ENCODE measurements around the gene LCN10.
"Not testable (repeated sequence)": the region's sequence is repeated elsewhere in the genome, so short reads cannot be mapped to it uniquely, and the experiment has no call there.

DNA sequence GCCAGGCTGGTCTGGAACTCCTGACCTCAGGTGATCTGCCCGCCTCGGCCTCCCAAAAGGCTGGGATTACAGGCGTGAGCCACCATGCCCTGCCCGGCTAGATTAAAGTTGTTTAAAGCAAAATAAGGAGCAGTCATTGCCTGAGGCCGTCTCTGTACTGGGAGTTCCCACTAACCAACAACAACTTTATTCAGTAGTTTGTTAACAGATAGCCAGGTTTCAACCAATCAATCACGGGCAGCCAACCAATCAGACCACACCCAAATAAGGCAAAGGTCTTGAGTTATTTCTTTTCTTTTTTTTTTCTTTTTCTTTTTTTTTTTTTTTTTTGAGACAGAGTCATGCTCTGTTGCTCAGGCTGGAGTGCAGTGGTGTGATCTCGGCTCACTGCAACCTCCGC, 38.0 kb downstream of the LCN10 start:
- TF ChIP-seq EZH2 (IDR thresholded peaks at IDR 0.05; ENCODE audit: borderline replicate concordance): not testable (repeated sequence)
- TF ChIP-seq, protein P1, sequence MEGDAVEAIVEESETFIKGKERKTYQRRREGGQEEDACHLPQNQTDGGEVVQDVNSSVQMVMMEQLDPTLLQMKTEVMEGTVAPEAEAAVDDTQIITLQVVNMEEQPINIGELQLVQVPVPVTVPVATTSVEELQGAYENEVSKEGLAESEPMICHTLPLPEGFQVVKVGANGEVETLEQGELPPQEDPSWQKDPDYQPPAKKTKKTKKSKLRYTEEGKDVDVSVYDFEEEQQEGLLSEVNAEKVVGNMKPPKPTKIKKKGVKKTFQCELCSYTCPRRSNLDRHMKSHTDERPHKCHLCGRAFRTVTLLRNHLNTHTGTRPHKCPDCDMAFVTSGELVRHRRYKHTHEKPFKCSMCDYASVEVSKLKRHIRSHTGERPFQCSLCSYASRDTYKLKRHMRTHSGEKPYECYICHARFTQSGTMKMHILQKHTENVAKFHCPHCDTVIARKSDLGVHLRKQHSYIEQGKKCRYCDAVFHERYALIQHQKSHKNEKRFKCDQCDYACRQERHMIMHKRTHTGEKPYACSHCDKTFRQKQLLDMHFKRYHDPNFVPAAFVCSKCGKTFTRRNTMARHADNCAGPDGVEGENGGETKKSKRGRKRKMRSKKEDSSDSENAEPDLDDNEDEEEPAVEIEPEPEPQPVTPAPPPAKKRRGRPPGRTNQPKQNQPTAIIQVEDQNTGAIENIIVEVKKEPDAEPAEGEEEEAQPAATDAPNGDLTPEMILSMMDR (IDR thresholded peaks at IDR 0.05; ENCODE audit: poor library complexity): not testable (repeated sequence)

Measured in hepatocyte (in vitro differentiated cells).